ENCODE measurements around the gene PNLIPRP2. TPM values are rescaled to one million over a fixed set of nuclear protein-coding genes. Genes with fewer than 3 reads are reported as not detected.

The PNLIPRP2 gene
- total RNA-seq, 2 experiments from 2014 or later: not detected

GRCh38 chr10:116694243-116694926, 73.6 kb downstream of the PNLIPRP2 start:
- H3K27ac Mint-ChIP-seq: no peak overlapping the region
- no peaks in the 10 kb centered on the region for H3K4me1 Mint-ChIP-seq
- H3K27me3 Mint-ChIP-seq: peaks cover 59% of the 10 kb centered on the region
- H3K9me3 Mint-ChIP-seq: no peaks in the 10 kb centered on the region
- H3K36me3 Mint-ChIP-seq: no peaks in the 10 kb centered on the region
- no peak overlapping the region for H3K4me3 Mint-ChIP-seq
- no peak for DNase-seq

Other genes starting within 250 kb of the PNLIPRP2 start
- gene PNLIPRP3, start 193.1 kb upstream of the PNLIPRP2 start, total RNA-seq: not detected
- not detected for gene PNLIP, start 75.0 kb upstream of the PNLIPRP2 start, total RNA-seq
- gene PNLIPRP1, start 30.0 kb upstream of the PNLIPRP2 start, total RNA-seq: not detected
- gene HSPA12A, start 121.6 kb downstream of the PNLIPRP2 start, total RNA-seq: under 1 TPM; 0.06 to 0.08 TPM
- not detected for gene ENO4, start 228.5 kb downstream of the PNLIPRP2 start, total RNA-seq

Data from activated naive CD8-positive, alpha-beta T cell treated with anti-CD3 and anti-CD28 coated beads for 36 hours (primary cell).